Upper lobe of right lung (tissue), 1 donor: Measurements from ENCODE around the gene TSPEAR. TPM values are rescaled to one million over a fixed set of nuclear protein-coding genes. Genes with fewer than 3 reads are reported as not detected.

Experiments used
- ATAC-seq: fragments of 200-7000 bp; cut with Tn5 transposase; one replicate; pipeline ENCODE4 v1.9.1; 2020; ENCODE audit warnings: mild to moderate bottlenecking, moderate library complexity
- DNase-seq: peaks from one replicate; pipeline ENCODE4 v3.0.0-alpha.2; 2020
- H3K27ac ChIP-seq: fragments of 200-600 bp; one replicate; pipeline ENCODE4 v1.8.0; 2022
- H3K27me3 ChIP-seq: fragments of 200-600 bp; one replicate; pipeline ENCODE4 v1.8.0; 2022; ENCODE audit warnings: mild to moderate bottlenecking
- H3K36me3 ChIP-seq: fragments of 200-600 bp; one replicate; pipeline ENCODE4 v1.8.0; 2022
- H3K4me1 ChIP-seq: fragments of 200-600 bp; one replicate; pipeline ENCODE4 v1.8.0; 2022
- H3K4me3 ChIP-seq: fragments of 200-600 bp; one replicate; pipeline ENCODE4 v1.8.0; 2022; ENCODE audit warnings: mild to moderate bottlenecking
- H3K9me3 ChIP-seq: fragments of 200-600 bp; one replicate; pipeline ENCODE4 v1.8.0; 2022
- CTCF ChIP-seq: fragments of 200-600 bp; IDR thresholded peaks from one replicate; pipeline ENCODE4 v1.8.0; 2022; ENCODE audit warnings: antibody characterized with exemption
- intact Hi-C: fragments of 100-400 bp; cut with DNase I; formaldehyde crosslinking; loops from one replicate; pipeline ENCODE4 v1.11.0; 2022
- total RNA-seq: library from RNA; stranded (reverse); fragmentation: NEBNext Ultra II Directional; extraction: Animal tissue kit (Norgen Biotek cat#: 25700); gene quantifications from one replicate; pipeline ENCODE4 v1.2.1, GENCODE V29; 2021
- donor health status: DM: no; HTN: yes; CAD: no; lungs with severe emphysema.

The TSPEAR gene
- total RNA-seq, 1 donor from 2014 or later, result 0.23 TPM

- ATAC-seq (peak; percentile 34), DNase-seq (no peak)
- intact Hi-C loops, result no loop called here
- H3K4me1 ChIP-seq, result no peaks in the 10 kb centered on the region
- peaks cover 68% of the 10 kb centered on the region for H3K27me3 ChIP-seq
- no peaks in the 10 kb centered on the region for H3K36me3 ChIP-seq
- H3K27ac ChIP-seq, result no peak overlapping the region
- no peak for TF ChIP-seq CTCF
- H3K9me3 ChIP-seq, result no peaks in the 10 kb centered on the region
- H3K4me3 ChIP-seq, result no peak overlapping the region
These were observed 12.1 kb upstream of the TSPEAR start for GRCh38 chr21:44723177-44724131.

GRCh38 chr21:44722731-44723130 lies 11.4 kb upstream of the TSPEAR start:
- intact Hi-C loops, result no loop called here
- Histone ChIP-seq H3K27me3 (peaks cover 62% of the 10 kb centered on the region), H3K9me3 (no peaks in the 10 kb centered on the region), H3K27ac (no peak overlapping the region), H3K4me3 (no peak overlapping the region), H3K4me1 (no peaks in the 10 kb centered on the region), H3K36me3 (no peaks in the 10 kb centered on the region)
- ATAC-seq (no peak), DNase-seq (no peak)
- no peak for TF ChIP-seq CTCF

GRCh38 chr21:44720170-44720569 lies 8.8 kb upstream of the TSPEAR start:
- ATAC-seq, result no peak
- Histone ChIP-seq H3K4me3 (no peak overlapping the region), H3K27me3 (peaks cover 39% of the 10 kb centered on the region), H3K9me3 (no peaks in the 10 kb centered on the region), H3K4me1 (no peaks in the 10 kb centered on the region), H3K36me3 (no peaks in the 10 kb centered on the region), H3K27ac (no peak overlapping the region)
- no peak for DNase-seq
- no peak for TF ChIP-seq CTCF
- intact Hi-C loops, result no loop called here

GRCh38 chr21:44718571-44718970 lies 7.2 kb upstream of the TSPEAR start:
- TF ChIP-seq CTCF, result no peak
- H3K4me3 ChIP-seq, result no peak overlapping the region

GRCh38 chr21:44718093-44718492 lies 6.7 kb upstream of the TSPEAR start:
- no peak for TF ChIP-seq CTCF
- Histone ChIP-seq H3K36me3 (no peaks in the 10 kb centered on the region), H3K4me1 (no peaks in the 10 kb centered on the region), H3K9me3 (no peaks in the 10 kb centered on the region), H3K4me3 (no peak overlapping the region), H3K27me3 (peaks cover 28% of the 10 kb centered on the region), H3K27ac (no peak overlapping the region)
- DNase-seq (no peak), ATAC-seq (no peak)
- intact Hi-C loops, result no loop called here

More at GRCh38 chr21:44718571-44718970, 7.2 kb upstream of the TSPEAR start:
- H3K27me3 ChIP-seq, result peaks cover 28% of the 10 kb centered on the region
- no peak overlapping the region for H3K27ac ChIP-seq
- intact Hi-C loops, result no loop called here
- no peaks in the 10 kb centered on the region for H3K36me3 ChIP-seq
- no peaks in the 10 kb centered on the region for H3K9me3 ChIP-seq
- H3K4me1 ChIP-seq, result no peaks in the 10 kb centered on the region
- DNase-seq (peak; percentile 59), ATAC-seq (no peak)
